Bronchial epithelial cell (primary cell): ENCODE data around the gene CBFA2T2. TPM values are rescaled to one million over a fixed set of nuclear protein-coding genes. Genes with fewer than 3 reads are reported as not detected.

Source experiments
- DNase-seq: peaks from one replicate; pipeline ENCODE4 v3.0.0-alpha.2; 2010; ENCODE audit warnings: low read depth
- FAIRE-seq: peaks from 2 replicates; lab custom pipeline; 2011; peaks lifted over from hg19 to GRCh38; lab: Jason Lieb, UNC
- H3K27me3 ChIP-seq: 2 replicates; pipeline ENCODE4 v1.5.1; 2011; ENCODE audit warnings: low read length; ENCODE audit not compliant: control insufficient read depth, insufficient read depth
- H3K36me3 ChIP-seq: 2 replicates; pipeline ENCODE4 v1.5.1; 2011; ENCODE audit warnings: low read length; ENCODE audit not compliant: control insufficient read depth, insufficient read depth
- H3K4me3 ChIP-seq: 2 replicates; pipeline ENCODE4 v1.5.1; 2011; ENCODE audit warnings: mild to moderate bottlenecking, low read depth, low read length, control low read depth
- total RNA-seq: library from RNA; depleted of rRNA; stranded (reverse); fragments of >200 nt; gene quantifications from 2 replicates; pipeline ENCODE4 v1.2.1, GENCODE V29; 2014
- TF ChIP-seq, protein P1 (sequence below): IDR thresholded peaks from 2 replicates; pipeline ENCODE4 v1.5.1; 2011; ENCODE audit warnings: mild to moderate bottlenecking, moderate library complexity, low read length, control low read depth, inconsistent platforms; ENCODE audit not compliant: insufficient read depth, severe bottlenecking

CBFA2T2 gene
- total RNA-seq, 1 donor from 2014 or later: 5.3 TPM

DNA sequence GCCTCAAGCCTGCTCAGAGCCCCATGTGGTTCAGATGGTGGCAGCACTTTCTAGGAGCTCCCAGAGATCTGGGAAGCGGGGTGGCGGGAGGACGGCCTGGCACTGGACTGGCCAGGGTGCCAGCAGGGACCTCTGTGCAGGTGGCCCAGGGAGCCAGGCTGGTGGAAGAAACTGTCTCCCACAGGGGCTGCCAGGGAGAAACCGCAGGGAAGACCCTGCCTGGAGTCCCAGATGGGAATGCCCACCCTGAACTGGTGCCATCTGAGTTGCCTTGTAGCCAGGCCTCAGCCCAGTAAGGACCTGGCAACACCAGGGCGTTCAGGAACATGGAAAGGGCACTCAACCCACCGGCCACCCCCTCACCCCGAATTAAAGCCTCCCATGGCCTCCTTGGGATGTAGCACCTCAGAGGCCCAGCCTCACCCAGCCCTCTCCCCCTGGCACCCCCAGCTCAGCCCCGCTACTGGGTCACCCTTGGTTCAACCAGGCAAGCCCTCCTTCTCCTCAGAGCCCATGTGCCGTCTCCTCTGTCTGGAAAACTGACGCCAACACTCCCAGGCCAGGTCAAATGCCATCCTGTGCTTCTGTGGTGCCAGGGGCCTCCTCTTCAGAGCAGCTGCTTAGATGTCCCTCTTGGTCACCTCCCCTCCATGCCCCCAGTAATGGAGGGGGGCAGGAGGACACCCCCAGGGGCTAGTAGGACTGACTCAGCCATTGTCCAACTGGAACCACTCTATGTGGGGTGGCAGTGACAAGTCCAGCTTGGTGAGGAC lies 166.3 kb downstream of the CBFA2T2 start:
- peaks cover 1% of the 10 kb centered on the region for H3K27me3 ChIP-seq
- H3K4me3 ChIP-seq: no peak overlapping the region
- TF ChIP-seq, protein P1, sequence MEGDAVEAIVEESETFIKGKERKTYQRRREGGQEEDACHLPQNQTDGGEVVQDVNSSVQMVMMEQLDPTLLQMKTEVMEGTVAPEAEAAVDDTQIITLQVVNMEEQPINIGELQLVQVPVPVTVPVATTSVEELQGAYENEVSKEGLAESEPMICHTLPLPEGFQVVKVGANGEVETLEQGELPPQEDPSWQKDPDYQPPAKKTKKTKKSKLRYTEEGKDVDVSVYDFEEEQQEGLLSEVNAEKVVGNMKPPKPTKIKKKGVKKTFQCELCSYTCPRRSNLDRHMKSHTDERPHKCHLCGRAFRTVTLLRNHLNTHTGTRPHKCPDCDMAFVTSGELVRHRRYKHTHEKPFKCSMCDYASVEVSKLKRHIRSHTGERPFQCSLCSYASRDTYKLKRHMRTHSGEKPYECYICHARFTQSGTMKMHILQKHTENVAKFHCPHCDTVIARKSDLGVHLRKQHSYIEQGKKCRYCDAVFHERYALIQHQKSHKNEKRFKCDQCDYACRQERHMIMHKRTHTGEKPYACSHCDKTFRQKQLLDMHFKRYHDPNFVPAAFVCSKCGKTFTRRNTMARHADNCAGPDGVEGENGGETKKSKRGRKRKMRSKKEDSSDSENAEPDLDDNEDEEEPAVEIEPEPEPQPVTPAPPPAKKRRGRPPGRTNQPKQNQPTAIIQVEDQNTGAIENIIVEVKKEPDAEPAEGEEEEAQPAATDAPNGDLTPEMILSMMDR: no peak
- H3K36me3 ChIP-seq: no peaks in the 10 kb centered on the region
- DNase-seq (no peak), FAIRE-seq (no peak)

GRCh38 chr20:33656783-33657703 lies 167.1 kb downstream of the CBFA2T2 start:
- FAIRE-seq: no peak
- Histone ChIP-seq H3K27me3 (peaks cover 1% of the 10 kb centered on the region), H3K4me3 (no peak overlapping the region), H3K36me3 (no peaks in the 10 kb centered on the region)
- no peak for DNase-seq
- TF ChIP-seq, protein P1: no peak

DNA sequence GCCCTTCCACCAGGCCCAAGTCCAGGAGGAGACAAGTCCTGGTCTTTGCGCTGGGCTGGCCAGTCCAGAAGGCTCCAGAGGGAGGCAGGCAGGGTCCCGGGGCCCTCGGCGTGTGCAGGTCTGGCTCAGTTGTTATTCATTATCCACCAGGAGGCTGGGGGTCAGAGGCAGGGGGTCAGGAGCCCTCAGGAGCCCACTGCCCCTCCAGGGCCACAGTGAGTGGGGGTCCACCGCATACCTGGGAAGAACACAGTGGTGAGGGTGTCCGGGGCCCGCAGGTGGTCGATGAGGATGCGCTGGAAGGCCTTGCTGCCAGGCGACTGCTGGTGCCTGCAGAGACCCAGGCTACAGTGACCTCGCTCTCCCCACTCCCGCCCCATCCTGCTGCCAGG lies 167.8 kb downstream of the CBFA2T2 start:
- TF ChIP-seq, protein P1: no peak
- DNase-seq (no peak), FAIRE-seq (no peak)

GRCh38 chr20:33658510-33658909 lies 168.6 kb downstream of the CBFA2T2 start:
- H3K36me3 ChIP-seq: no peaks in the 10 kb centered on the region
- no peak for FAIRE-seq
- H3K27me3 ChIP-seq: peaks cover 1% of the 10 kb centered on the region
- TF ChIP-seq, protein P1: no peak
- H3K4me3 ChIP-seq: no peak overlapping the region
- no peak for DNase-seq

More for the DNA sequence above, 167.8 kb downstream of the CBFA2T2 start:
- H3K4me3 ChIP-seq: no peak overlapping the region
- peaks cover 1% of the 10 kb centered on the region for H3K27me3 ChIP-seq
- H3K36me3 ChIP-seq: no peaks in the 10 kb centered on the region

DNA sequence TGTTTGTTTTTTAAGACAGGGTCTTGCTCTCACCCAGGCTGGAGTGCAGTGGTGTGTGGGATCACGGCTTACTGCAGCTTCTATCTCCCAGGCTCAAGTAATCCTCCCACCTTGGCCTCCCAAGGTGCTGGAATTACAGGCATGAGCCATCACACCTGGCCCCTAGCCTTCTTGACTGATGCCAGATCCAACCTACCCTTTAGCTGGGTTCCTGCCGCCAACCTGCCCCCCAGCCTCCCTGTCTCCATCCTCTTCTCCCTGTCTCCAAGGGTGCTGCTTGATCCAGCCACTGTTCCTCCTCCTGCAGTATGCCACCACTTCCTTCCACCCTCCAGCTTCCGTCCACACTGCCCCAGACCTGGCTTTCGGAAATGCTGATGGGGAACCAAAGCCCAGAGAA lies 169.0 kb downstream of the CBFA2T2 start:
- Histone ChIP-seq H3K4me3 (no peak overlapping the region), H3K36me3 (no peaks in the 10 kb centered on the region), H3K27me3 (peaks cover 1% of the 10 kb centered on the region)
- FAIRE-seq (no peak), DNase-seq (no peak)
- TF ChIP-seq, protein P1: no peak
